Dedifferentiated amniotic fluid mesenchymal stem cell (primary cell): ENCODE results near the gene CBR1.
"Not testable (repeated sequence)": the region's sequence is repeated elsewhere in the genome, so short reads cannot be mapped to it uniquely, and the experiment has no call there.

Experiments used
- DNase-seq: peaks from one replicate; pipeline ENCODE4 v3.0.0-alpha.2; 2016; ENCODE audit errors: extremely low spot score

CBR1 gene

DNA sequence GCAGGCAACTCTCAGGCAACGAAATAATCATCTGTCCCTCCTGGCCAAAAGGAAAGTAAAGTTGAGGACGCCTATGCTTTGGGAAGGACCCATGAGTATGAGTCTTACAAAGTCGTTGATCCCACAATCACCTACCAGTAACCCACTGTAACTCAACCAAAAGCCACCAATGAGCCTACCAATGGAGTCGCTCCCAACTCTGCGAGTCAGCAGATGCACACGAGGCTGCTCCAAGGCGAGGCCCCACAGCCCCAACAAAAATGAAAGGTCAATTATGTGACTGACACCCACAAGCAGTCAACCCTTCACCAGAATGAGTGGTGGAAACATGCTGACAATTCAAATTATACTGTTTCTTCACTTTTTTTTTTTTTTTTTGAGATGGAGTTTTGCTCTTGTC, 21.5 kb upstream of the CBR1 start:
- DNase-seq = no peak

- DNase-seq = no peak
Observed at GRCh38 chr21:36052860-36053714, 16.7 kb upstream of the CBR1 start.

GRCh38 chr21:36053715-36054062, 16.1 kb upstream of the CBR1 start:
- no peak for DNase-seq

DNA sequence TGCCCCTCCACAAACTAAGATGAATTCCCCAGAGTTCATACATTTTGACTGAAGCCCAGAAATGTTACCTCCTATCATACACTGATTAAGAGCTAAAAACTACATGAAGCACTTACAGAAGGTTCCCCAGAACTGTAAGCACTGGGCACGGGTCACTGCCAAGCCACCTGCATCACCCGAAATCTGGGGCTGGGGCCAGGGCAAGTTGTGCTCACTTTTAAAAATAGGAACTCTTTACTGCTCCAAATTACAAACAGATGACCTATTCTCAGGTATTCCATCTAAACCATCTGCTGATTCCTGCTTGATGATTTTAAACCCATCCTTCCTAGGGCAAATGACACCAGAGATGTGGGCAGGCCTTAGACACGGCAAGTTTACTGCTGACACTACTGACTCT, 14.3 kb upstream of the CBR1 start:
- DNase-seq = no peak

DNA sequence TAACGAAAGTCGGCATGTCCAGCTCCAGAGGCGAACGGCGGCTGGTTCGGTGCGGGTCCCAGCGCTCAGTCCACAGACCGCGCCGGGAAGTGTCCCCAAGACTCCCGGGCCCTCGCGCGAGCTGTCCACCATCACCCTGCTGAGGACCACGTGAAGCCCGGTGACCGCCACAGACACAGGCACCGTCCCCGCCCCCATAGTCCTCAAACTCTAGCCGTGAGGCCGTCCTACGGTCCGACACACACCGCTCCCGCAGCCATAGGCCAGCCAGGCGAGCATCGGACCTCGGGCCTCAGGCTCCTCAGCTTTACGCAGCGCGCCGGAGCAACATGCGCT, 10.0 kb upstream of the CBR1 start:
- no peak for DNase-seq

DNA sequence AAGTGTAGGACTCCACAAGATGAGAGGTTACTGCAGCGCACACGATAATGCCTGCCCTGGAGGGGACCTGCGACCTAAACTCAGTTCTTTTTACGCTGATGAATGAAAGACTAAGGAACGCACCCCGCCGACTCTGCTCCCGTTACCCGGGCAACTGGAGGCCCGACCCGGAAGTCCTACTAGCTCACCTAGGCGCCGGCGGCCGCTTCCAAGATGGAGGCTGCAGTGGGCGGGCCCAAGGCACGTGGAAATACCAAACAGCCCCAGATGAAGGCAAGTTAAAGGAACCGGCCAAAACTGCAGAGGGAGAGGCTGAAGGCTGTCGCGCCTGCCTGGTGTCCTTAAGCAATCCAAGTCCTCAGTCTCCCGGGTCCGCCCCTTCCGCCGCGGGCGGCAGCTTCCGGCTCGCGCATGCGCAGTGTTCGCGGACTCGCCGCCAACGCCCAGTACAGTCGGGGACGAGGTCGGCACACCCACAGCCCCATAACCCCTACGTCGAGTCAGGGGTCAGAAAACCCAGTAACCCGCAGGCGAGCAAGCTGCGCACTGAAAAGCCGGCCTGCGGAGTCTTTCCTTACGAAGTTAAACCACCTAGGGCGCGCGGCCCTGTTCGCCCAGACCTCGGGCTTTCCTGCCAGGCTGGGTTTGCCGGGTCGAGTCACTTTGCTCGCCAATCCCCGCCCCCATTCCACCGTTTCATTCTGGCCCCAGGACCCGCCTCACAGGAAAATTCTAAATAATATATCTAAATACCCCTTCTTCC, 9.5 kb upstream of the CBR1 start, which contains the start of gene SETD4:
TSS of gene SETD4 (minus strand) at position 368 of the 763 bp plus-strand sequence. CDS start 1,638 bp downstream, outside the sequence.
- DNase-seq = peak; percentile 88

- no peak for DNase-seq
Observed at GRCh38 chr21:36061445-36061844, 8.4 kb upstream of the CBR1 start.

GRCh38 chr21:36063375-36064084, 6.3 kb upstream of the CBR1 start:
- no peak for DNase-seq

DNA sequence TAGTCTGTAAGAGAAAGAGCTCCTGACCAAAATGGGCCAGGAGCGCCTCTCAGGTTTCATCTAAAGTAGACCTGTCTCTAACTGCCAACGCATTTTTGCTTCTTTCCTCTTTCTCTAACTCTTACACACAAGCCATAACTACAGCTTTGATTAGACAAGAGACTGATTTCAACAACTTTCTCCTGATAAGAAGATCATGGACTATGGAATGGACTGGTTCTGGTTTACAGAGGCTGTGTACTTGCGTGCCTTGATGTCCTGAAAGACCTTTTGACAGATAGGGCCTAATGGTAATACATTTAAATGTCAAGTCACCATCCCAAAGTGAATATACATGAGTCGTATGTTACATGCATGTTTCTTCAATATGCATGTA, 5.8 kb upstream of the CBR1 start:
- no peak for DNase-seq

DNA sequence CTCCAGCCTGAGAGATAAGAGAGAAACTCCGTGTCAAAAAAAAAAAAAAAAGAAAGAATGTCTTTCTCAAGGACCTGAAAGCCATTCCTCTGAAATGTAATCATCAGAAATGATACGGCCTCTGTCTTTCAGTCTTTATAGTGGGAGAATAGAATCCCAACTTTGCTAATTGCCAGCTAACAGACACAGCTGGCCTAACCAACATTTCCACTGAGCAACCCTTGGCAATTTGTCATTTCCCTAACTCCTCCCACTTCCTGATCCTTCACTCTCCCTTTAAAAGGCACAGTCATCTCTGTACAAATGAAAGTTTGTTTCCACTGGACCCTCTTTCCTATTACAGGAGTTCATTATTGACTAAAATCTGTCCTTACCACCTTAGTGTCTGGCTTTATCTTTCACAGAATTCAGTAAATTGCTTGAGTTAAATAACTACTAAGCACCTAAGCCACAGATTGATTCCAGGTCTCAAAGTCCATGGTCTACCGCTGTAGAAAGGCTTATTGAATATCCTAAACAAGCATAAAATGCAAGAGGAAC, 4.3 kb upstream of the CBR1 start:
- no peak for DNase-seq

DNA sequence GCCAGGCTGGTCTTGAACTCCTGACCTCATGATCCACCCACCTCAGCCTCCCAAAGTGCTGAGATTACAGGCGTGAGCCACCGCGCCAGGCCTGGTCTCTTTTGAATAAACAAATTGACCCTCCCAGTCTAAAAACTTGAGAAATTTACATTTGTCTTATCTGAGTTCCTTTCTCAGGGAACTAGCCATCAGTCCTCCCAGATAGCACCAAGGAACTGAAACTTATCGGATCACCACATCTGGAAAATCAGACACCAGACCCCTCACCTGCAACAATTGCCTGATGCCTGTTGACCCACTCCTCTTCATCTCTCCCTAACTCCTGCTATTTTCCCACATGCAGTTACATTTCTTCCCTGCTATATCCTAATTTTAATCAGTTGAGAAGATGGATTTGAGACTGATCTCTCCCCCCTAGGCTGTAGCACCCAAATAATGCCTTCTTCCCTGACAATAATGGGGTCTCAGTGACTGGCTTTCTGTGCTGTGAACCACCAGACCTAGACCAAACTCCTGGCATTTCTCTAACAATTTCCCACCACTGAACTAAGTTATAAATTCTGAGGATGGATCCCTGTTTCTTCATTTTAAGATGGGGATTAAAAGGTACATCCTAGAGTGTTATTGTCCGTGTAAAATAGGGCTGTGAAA, 951 bp upstream of the CBR1 start:
- DNase-seq = no peak

GRCh38 chr21:36070999-36071398, 1.2 kb downstream of the CBR1 start:
- no peak for DNase-seq

GRCh38 chr21:36072453-36073162, 2.8 kb downstream of the CBR1 start:
- no peak for DNase-seq

- DNase-seq = no peak
Observed at GRCh38 chr21:36073181-36073580, 3.4 kb downstream of the CBR1 start.

- not testable (repeated sequence) for DNase-seq
Observed at GRCh38 chr21:36073911-36074310, 4.1 kb downstream of the CBR1 start.

DNA sequence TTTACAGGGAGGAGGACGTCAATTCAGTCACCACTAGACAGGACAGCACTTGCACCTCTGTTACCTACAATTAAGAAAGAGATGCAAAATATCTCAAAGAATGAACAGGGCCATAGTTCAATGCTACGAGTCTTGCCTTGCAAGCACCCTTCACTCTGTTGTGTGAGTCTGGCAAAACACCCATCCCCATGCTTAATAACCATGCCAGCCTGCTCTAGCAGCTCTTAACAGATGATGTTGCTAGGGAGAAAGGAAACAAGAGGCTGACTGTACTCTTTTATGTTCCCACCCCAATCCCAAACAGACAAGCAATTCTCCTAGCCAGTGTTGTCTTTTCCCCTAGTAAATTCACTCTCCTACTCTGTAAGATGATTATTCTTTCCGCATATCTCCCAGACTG, 5.3 kb downstream of the CBR1 start:
- DNase-seq = no peak

GRCh38 chr21:36075953-36076352, 6.1 kb downstream of the CBR1 start:
- DNase-seq = no peak

GRCh38 chr21:36076878-36077655, 7.2 kb downstream of the CBR1 start:
- no peak for DNase-seq

GRCh38 chr21:36077758-36078157, 7.9 kb downstream of the CBR1 start:
- DNase-seq = no peak

- no peak for DNase-seq
Observed at GRCh38 chr21:36079010-36079649, 9.3 kb downstream of the CBR1 start.
